Measurements from ENCODE around the gene METTL22.

METTL22 gene

GRCh38 chr16:8581831-8582580 is 39.5 kb upstream of the METTL22 start:
- H3K27ac ChIP-seq (ENCODE audit: low read length), result no peak overlapping the region
- 0 out of 2 replicates have a peak overlapping the region, but pooled peaks have one; percentile 9 for H3K4me2 ChIP-seq (ENCODE audit: low read length)
- H3K79me2 ChIP-seq (ENCODE audit: low read length), result no peaks in the 10 kb centered on the region
- H2AFZ ChIP-seq (ENCODE audit: low read depth, low read length), result peak overlapping the region; percentile 60; the same call in 1 of the 2 replicates
- TF ChIP-seq, protein P1, sequence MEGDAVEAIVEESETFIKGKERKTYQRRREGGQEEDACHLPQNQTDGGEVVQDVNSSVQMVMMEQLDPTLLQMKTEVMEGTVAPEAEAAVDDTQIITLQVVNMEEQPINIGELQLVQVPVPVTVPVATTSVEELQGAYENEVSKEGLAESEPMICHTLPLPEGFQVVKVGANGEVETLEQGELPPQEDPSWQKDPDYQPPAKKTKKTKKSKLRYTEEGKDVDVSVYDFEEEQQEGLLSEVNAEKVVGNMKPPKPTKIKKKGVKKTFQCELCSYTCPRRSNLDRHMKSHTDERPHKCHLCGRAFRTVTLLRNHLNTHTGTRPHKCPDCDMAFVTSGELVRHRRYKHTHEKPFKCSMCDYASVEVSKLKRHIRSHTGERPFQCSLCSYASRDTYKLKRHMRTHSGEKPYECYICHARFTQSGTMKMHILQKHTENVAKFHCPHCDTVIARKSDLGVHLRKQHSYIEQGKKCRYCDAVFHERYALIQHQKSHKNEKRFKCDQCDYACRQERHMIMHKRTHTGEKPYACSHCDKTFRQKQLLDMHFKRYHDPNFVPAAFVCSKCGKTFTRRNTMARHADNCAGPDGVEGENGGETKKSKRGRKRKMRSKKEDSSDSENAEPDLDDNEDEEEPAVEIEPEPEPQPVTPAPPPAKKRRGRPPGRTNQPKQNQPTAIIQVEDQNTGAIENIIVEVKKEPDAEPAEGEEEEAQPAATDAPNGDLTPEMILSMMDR (IDR thresholded peaks at IDR 0.05; ENCODE audit: low read depth, low read length), result no peak
- TF ChIP-seq EZH2phosphoT487 (IDR thresholded peaks at IDR 0.05; ENCODE audit: low read depth), result no peak
- H3K4me1 ChIP-seq (ENCODE audit: low read length), result peaks cover 5% of the 10 kb centered on the region
- 0 out of 2 replicates have a peak, but pooled peaks cover 2% of the 10 kb centered on the region for H3K27me3 ChIP-seq (ENCODE audit: low read depth, low read length)
- no peaks in the 10 kb centered on the region for H4K20me1 ChIP-seq (ENCODE audit: insufficient read depth, low read length)
- no peaks in the 10 kb centered on the region for H3K9me3 ChIP-seq (ENCODE audit: insufficient read depth, low read length)
- H3K4me3 ChIP-seq (ENCODE audit: low read length), result no peak overlapping the region
- no peak overlapping the region for H3K9ac ChIP-seq (ENCODE audit: low read length)
- H3K36me3 ChIP-seq (replicated peaks; ENCODE audit: low read depth, low read length), result no peaks in the 10 kb centered on the region

DNA sequence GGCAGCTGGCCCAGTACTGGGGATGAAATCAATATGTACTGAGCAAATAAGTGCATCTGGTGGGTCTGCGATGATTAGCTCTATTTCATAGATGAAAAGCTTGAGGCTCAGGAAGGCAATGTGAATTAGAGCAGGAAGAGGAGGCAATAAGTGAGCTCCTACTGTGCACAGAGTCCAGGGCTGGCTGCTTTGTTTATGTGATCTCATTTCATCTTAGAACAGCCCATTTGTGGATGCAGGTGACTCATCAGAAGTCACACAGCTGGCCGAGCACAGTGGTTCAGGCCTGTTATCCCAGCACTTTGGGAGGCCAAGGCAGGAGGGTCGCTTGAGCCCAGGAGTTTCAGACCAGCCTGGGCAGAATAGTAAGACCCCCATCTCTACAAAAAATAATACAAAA is 38.3 kb upstream of the METTL22 start:
- H3K9me3 ChIP-seq (ENCODE audit: insufficient read depth, low read length), result no peaks in the 10 kb centered on the region
- no peaks in the 10 kb centered on the region for H3K79me2 ChIP-seq (ENCODE audit: low read length)
- H2AFZ ChIP-seq (ENCODE audit: low read depth, low read length), result no peak overlapping the region
- H4K20me1 ChIP-seq (ENCODE audit: insufficient read depth, low read length), result no peaks in the 10 kb centered on the region
- H3K36me3 ChIP-seq (replicated peaks; ENCODE audit: low read depth, low read length), result no peaks in the 10 kb centered on the region
- no peaks in the 10 kb centered on the region for H3K27me3 ChIP-seq (ENCODE audit: low read depth, low read length)
- no peak overlapping the region for H3K4me2 ChIP-seq (ENCODE audit: low read length)
- H3K27ac ChIP-seq (ENCODE audit: low read length), result no peak overlapping the region
- H3K9ac ChIP-seq (ENCODE audit: low read length), result no peak overlapping the region
- H3K4me3 ChIP-seq (ENCODE audit: low read length), result no peak overlapping the region
- TF ChIP-seq EZH2phosphoT487 (IDR thresholded peaks at IDR 0.05; ENCODE audit: low read depth), result no peak
- TF ChIP-seq, protein P1 (IDR thresholded peaks at IDR 0.05; ENCODE audit: low read depth, low read length), result no peak
- H3K4me1 ChIP-seq (ENCODE audit: low read length), result peaks cover 5% of the 10 kb centered on the region

DNA sequence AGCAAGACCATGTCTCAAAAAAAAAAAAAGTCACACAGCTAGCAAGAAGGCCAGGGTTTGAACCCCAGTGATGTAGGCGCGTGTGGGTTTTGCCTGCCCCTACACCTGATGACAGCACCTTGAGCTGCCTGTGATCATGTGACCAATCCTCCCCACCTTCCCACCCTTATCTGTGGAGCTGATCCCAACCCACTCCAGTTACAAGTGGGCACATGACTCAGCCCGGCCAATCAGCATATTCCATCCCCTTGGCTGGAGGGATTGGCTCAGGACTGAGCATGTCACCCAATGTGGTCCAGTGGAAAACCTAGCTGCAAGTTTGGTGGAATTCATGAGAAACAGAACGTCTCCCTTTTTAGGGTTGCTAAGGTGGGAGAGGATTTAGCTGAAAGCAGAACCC is 37.8 kb upstream of the METTL22 start:
- H3K4me3 ChIP-seq (ENCODE audit: low read length), result no peak overlapping the region
- H2AFZ ChIP-seq (ENCODE audit: low read depth, low read length), result no peak overlapping the region
- no peaks in the 10 kb centered on the region for H3K27me3 ChIP-seq (ENCODE audit: low read depth, low read length)
- H3K79me2 ChIP-seq (ENCODE audit: low read length), result no peaks in the 10 kb centered on the region
- no peaks in the 10 kb centered on the region for H3K9me3 ChIP-seq (ENCODE audit: insufficient read depth, low read length)
- no peak overlapping the region for H3K4me2 ChIP-seq (ENCODE audit: low read length)
- H3K36me3 ChIP-seq (replicated peaks; ENCODE audit: low read depth, low read length), result no peaks in the 10 kb centered on the region
- H3K4me1 ChIP-seq (ENCODE audit: low read length), result peaks cover 5% of the 10 kb centered on the region
- H3K9ac ChIP-seq (ENCODE audit: low read length), result no peak overlapping the region
- no peaks in the 10 kb centered on the region for H4K20me1 ChIP-seq (ENCODE audit: insufficient read depth, low read length)
- H3K27ac ChIP-seq (ENCODE audit: low read length), result no peak overlapping the region
- no peak for TF ChIP-seq EZH2phosphoT487 (IDR thresholded peaks at IDR 0.05; ENCODE audit: low read depth)
- TF ChIP-seq, protein P1 (IDR thresholded peaks at IDR 0.05; ENCODE audit: low read depth, low read length), result no peak

DNA sequence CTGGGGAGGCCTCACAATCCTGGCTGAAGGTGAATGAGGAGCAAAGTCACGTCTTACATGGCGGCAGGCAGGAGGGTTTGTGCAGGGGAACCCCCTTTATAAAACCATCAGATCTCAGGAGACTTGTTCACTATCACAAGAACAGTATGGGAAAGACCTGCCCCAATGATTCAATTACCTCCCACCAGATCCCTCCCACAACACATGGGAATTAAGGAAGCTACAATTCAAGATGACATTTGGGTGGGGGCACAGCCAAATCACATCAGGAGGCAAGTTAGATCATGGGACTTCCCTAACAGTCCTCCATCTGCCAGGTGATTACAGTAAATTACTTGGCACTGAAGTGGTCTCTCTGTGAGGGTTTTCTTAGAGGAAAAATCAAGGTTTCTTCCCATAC is 36.5 kb upstream of the METTL22 start:
- H3K9ac ChIP-seq (ENCODE audit: low read length), result no peak overlapping the region
- no peaks in the 10 kb centered on the region for H3K79me2 ChIP-seq (ENCODE audit: low read length)
- peaks cover 5% of the 10 kb centered on the region for H3K4me1 ChIP-seq (ENCODE audit: low read length)
- no peak overlapping the region for H3K27ac ChIP-seq (ENCODE audit: low read length)
- no peaks in the 10 kb centered on the region for H3K36me3 ChIP-seq (replicated peaks; ENCODE audit: low read depth, low read length)
- H2AFZ ChIP-seq (ENCODE audit: low read depth, low read length), result no peak overlapping the region
- no peaks in the 10 kb centered on the region for H3K27me3 ChIP-seq (ENCODE audit: low read depth, low read length)
- H3K4me3 ChIP-seq (ENCODE audit: low read length), result no peak overlapping the region
- H4K20me1 ChIP-seq (ENCODE audit: insufficient read depth, low read length), result no peaks in the 10 kb centered on the region
- TF ChIP-seq EZH2phosphoT487 (IDR thresholded peaks at IDR 0.05; ENCODE audit: low read depth), result no peak
- TF ChIP-seq, protein P1 (IDR thresholded peaks at IDR 0.05; ENCODE audit: low read depth, low read length), result no peak
- H3K4me2 ChIP-seq (ENCODE audit: low read length), result no peak overlapping the region
- H3K9me3 ChIP-seq (ENCODE audit: insufficient read depth, low read length), result no peaks in the 10 kb centered on the region
